ENCODE data around the gene KIF16B. TPM values are rescaled to one million over a fixed set of nuclear protein-coding genes. Genes with fewer than 3 reads are reported as not detected.
A peak's percentile ranks its signal among the peaks of the same experiment; 100 is the strongest.

Gene KIF16B
- total RNA-seq, 1 donor, result 13.4 TPM

GRCh38 chr20:16366529-16366928 is 206.7 kb downstream of the KIF16B start:
- no peak for DNase-seq (ENCODE audit: low read depth)
- no peak overlapping the region for H3K4me3 ChIP-seq (ENCODE audit: low read depth, low read length)
- TF ChIP-seq, protein P1, sequence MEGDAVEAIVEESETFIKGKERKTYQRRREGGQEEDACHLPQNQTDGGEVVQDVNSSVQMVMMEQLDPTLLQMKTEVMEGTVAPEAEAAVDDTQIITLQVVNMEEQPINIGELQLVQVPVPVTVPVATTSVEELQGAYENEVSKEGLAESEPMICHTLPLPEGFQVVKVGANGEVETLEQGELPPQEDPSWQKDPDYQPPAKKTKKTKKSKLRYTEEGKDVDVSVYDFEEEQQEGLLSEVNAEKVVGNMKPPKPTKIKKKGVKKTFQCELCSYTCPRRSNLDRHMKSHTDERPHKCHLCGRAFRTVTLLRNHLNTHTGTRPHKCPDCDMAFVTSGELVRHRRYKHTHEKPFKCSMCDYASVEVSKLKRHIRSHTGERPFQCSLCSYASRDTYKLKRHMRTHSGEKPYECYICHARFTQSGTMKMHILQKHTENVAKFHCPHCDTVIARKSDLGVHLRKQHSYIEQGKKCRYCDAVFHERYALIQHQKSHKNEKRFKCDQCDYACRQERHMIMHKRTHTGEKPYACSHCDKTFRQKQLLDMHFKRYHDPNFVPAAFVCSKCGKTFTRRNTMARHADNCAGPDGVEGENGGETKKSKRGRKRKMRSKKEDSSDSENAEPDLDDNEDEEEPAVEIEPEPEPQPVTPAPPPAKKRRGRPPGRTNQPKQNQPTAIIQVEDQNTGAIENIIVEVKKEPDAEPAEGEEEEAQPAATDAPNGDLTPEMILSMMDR (IDR thresholded peaks at IDR 0.05; ENCODE audit: insufficient read depth, low read depth, low read length), result no peak

DNA sequence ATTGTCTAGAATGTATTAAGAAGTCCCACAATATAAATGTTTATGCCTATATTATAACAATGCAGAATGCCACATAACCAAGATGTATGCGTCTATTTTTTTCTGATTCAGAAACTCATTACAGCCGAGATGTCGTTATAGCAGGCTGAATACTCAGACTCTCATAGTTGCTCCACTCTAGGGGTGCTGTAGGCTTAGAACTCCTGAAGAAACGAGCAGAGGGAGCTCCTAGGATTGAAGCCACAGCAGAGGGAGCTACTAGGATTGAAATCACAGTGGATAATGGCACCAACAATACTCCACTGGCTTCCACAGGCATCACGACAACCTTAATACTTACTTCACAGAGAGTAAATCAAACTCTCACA is 208.9 kb downstream of the KIF16B start:
- TF ChIP-seq, protein P1 (IDR thresholded peaks at IDR 0.05; ENCODE audit: insufficient read depth, low read depth, low read length), result no peak
- DNase-seq (ENCODE audit: low read depth), result no peak
- no peak overlapping the region for H3K4me3 ChIP-seq (ENCODE audit: low read depth, low read length)

GRCh38 chr20:16363506-16364319 is 209.5 kb downstream of the KIF16B start:
- peak; percentile 50 for DNase-seq (ENCODE audit: low read depth)
- H3K4me3 ChIP-seq (ENCODE audit: low read depth, low read length), result no peak overlapping the region
- TF ChIP-seq, protein P1 (IDR thresholded peaks at IDR 0.05; ENCODE audit: insufficient read depth, low read depth, low read length), result no peak

- no peak overlapping the region for H3K4me3 ChIP-seq (ENCODE audit: low read depth, low read length)
- TF ChIP-seq, protein P1 (IDR thresholded peaks at IDR 0.05; ENCODE audit: insufficient read depth, low read depth, low read length), result no peak
- no peak for DNase-seq (ENCODE audit: low read depth)
These were observed 210.6 kb downstream of the KIF16B start for GRCh38 chr20:16362642-16363041.

GRCh38 chr20:16360668-16361067 is 212.6 kb downstream of the KIF16B start:
- no peak for DNase-seq (ENCODE audit: low read depth)
- H3K4me3 ChIP-seq (ENCODE audit: low read depth, low read length), result no peak overlapping the region
- TF ChIP-seq, protein P1 (IDR thresholded peaks at IDR 0.05; ENCODE audit: insufficient read depth, low read depth, low read length), result no peak

DNA sequence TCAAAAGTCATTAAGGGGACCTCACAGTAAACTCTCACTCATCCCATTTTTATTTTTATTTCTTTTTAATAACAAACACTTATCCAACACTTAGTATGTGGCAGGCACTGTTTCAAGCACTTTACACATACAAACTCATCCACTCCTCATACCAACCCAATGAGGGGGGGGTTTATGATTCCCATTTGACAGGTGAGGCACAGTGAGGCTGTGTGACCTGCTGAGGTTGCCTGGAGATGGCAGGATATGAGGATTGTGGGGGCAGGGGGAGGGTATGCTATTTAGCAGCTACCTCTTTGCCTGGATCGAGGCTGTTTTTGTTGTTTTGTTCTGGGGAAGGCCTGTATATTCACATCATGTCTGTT is 219.8 kb downstream of the KIF16B start:
- H3K4me3 ChIP-seq (ENCODE audit: low read depth, low read length), result no peak overlapping the region
- TF ChIP-seq, protein P1 (IDR thresholded peaks at IDR 0.05; ENCODE audit: insufficient read depth, low read depth, low read length), result no peak
- DNase-seq (ENCODE audit: low read depth), result no peak
